Esophagus muscularis mucosa (tissue), 3 donors: ENCODE measurements around the gene ADAMTSL4.

Source experiments
- CTCF ChIP-seq, 3 experiments: fragments of 200-600 bp in 2 of 3; fragments of 450-650 bp in 1 of 3; sonication (generic) in 2 of 3; IDR thresholded peaks; one replicate each; pipeline ENCODE4 v1.5.1; 2017 to 2019; ENCODE audit warnings: antibody characterized with exemption in 3 of 3, mild to moderate bottlenecking in 2 of 3, moderate library complexity in 1 of 3
- POLR2A ChIP-seq: fragments of 450-650 bp; IDR thresholded peaks from one replicate; pipeline ENCODE4 v1.6.1; 2017; ENCODE audit warnings: antibody characterized with exemption, moderate library complexity, mild to moderate bottlenecking, low read depth

- TF ChIP-seq POLR2A, result no peak
- no peak for TF ChIP-seq CTCF (IDR thresholded peaks at IDR 0.05)
These were observed 930 bp upstream of the ADAMTSL4 start for GRCh38 chr1:150548324-150548631.
